ENCODE measurements around the gene CCDC39. TPM values are rescaled to one million over a fixed set of nuclear protein-coding genes. Genes with fewer than 3 reads are reported as not detected.
"Not testable (repeated sequence)": the region's sequence is repeated elsewhere in the genome, so short reads cannot be mapped to it uniquely, and the experiment has no call there.

Gene CCDC39
- total RNA-seq, 1 experiment from 2014 or later, result 0.04 TPM

DNA sequence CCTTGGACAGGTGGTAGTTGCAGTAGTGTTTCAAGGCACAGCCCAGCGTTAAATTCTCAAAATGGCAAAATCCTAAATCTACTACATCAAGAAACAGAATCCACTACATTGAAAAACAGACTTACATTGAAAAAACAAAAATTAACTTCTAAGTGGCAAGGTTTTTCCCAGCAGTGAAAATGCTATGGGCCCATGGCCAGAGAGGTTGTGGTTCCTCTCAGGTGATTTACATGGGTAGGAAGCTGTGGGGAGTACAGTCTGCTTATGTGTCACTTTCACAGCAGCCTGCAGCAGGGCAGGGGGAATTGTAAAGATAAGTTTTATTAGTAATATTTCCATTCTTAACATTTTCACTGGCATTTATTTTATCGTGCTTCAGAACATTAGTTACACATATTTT is 52.4 kb downstream of the CCDC39 start:
- intact Hi-C loops (cut with micrococcal nuclease), result no loop called here
- H3K4me3 ChIP-seq (ENCODE audit: low read length), result no peak overlapping the region
- H3F3A ChIP-seq (ENCODE audit: low read length, unreplicated experiment), result no peaks in the 10 kb centered on the region
- no peak for DNase-seq
- no TSS peak for BruUV-seq (replicated peaks)
- TF ChIP-seq EZH2phosphoT487 (IDR thresholded peaks at IDR 0.05; ENCODE audit: borderline replicate concordance, low read length) (no peak), EZH2 (IDR thresholded peaks at IDR 0.05; ENCODE audit: low read length, unreplicated experiment) (no peak)
- TF ChIP-seq, protein P1, sequence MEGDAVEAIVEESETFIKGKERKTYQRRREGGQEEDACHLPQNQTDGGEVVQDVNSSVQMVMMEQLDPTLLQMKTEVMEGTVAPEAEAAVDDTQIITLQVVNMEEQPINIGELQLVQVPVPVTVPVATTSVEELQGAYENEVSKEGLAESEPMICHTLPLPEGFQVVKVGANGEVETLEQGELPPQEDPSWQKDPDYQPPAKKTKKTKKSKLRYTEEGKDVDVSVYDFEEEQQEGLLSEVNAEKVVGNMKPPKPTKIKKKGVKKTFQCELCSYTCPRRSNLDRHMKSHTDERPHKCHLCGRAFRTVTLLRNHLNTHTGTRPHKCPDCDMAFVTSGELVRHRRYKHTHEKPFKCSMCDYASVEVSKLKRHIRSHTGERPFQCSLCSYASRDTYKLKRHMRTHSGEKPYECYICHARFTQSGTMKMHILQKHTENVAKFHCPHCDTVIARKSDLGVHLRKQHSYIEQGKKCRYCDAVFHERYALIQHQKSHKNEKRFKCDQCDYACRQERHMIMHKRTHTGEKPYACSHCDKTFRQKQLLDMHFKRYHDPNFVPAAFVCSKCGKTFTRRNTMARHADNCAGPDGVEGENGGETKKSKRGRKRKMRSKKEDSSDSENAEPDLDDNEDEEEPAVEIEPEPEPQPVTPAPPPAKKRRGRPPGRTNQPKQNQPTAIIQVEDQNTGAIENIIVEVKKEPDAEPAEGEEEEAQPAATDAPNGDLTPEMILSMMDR (conservative IDR thresholded peaks at IDR 0.05; ENCODE audit: low read depth, low read length), result no peak
- no peaks in the 10 kb centered on the region for H3K9me3 ChIP-seq (ENCODE audit: low read length)
- H3K4me2 ChIP-seq (ENCODE audit: low read length), result no peak overlapping the region
- ATAC-seq, result no peak
- ChIA-PET POLR2A (ENCODE audit: unreplicated experiment) (no interaction called here), CTCF (no interaction called here)
- no peaks in the 10 kb centered on the region for H3K79me2 ChIP-seq (ENCODE audit: low read length)
- H4K20me1 ChIP-seq (ENCODE audit: low read length), result 0 out of 2 replicates have a peak, but pooled peaks cover 5% of the 10 kb centered on the region
- no peaks in the 10 kb centered on the region for H3K4me1 ChIP-seq (ENCODE audit: insufficient read depth, low read length)
- no peak overlapping the region for H3K27ac ChIP-seq (ENCODE audit: low read length)
- H2AFZ ChIP-seq (ENCODE audit: low read length), result no peak overlapping the region
- peaks cover 5% of the 10 kb centered on the region for H3K36me3 ChIP-seq (ENCODE audit: low read depth, low read length)
- H3K9ac ChIP-seq (ENCODE audit: low read length), result no peak overlapping the region
- H3K9me2 ChIP-seq (replicated peaks; ENCODE audit: low read length), result no peaks in the 10 kb centered on the region
- no peaks in the 10 kb centered on the region for H3K27me3 ChIP-seq (ENCODE audit: low read length)

DNA sequence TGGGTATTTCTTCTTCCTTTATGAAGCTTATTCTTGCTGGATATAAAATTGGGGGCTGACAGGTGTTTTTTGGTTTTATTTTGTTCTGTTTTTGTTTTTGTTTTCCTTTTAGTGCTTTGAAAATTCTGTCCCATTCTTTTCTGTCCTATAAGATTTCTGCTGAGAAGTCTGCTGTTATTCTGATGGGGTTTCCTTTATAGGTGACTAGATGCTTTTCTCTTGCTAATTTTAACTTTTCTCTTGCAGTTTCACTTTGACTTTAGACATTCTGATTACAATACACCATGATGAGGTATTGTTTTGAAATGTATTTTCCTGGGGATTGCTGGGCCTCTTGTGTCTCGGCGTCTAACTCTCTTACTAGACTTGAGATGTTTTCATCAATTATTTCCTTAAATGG is 54.6 kb downstream of the CCDC39 start:
- ATAC-seq (no peak), DNase-seq (no peak)
- no peak overlapping the region for H2AFZ ChIP-seq (ENCODE audit: low read length)
- H3K4me2 ChIP-seq (ENCODE audit: low read length), result no peak overlapping the region
- H3K4me1 ChIP-seq (ENCODE audit: insufficient read depth, low read length), result no peaks in the 10 kb centered on the region
- H3K9ac ChIP-seq (ENCODE audit: low read length), result no peak overlapping the region
- BruUV-seq (replicated peaks), result no TSS peak
- TF ChIP-seq EZH2phosphoT487 (IDR thresholded peaks at IDR 0.05; ENCODE audit: borderline replicate concordance, low read length) (no peak), EZH2 (IDR thresholded peaks at IDR 0.05; ENCODE audit: low read length, unreplicated experiment) (no peak)
- TF ChIP-seq, protein P1 (conservative IDR thresholded peaks at IDR 0.05; ENCODE audit: low read depth, low read length), result no peak
- no peaks in the 10 kb centered on the region for H3K27me3 ChIP-seq (ENCODE audit: low read length)
- no peaks in the 10 kb centered on the region for H3K9me3 ChIP-seq (ENCODE audit: low read length)
- ChIA-PET POLR2A (ENCODE audit: unreplicated experiment) (no interaction called here), CTCF (no interaction called here)
- intact Hi-C loops (cut with micrococcal nuclease), result no loop called here
- no peak overlapping the region for H3K4me3 ChIP-seq (ENCODE audit: low read length)
- no peaks in the 10 kb centered on the region for H3K79me2 ChIP-seq (ENCODE audit: low read length)
- no peaks in the 10 kb centered on the region for H3K9me2 ChIP-seq (replicated peaks; ENCODE audit: low read length)
- H3K36me3 ChIP-seq (ENCODE audit: low read depth, low read length), result peaks cover 5% of the 10 kb centered on the region
- no peak overlapping the region for H3K27ac ChIP-seq (ENCODE audit: low read length)
- no peaks in the 10 kb centered on the region for H4K20me1 ChIP-seq (ENCODE audit: low read length)
- H3F3A ChIP-seq (ENCODE audit: low read length, unreplicated experiment), result no peaks in the 10 kb centered on the region

DNA sequence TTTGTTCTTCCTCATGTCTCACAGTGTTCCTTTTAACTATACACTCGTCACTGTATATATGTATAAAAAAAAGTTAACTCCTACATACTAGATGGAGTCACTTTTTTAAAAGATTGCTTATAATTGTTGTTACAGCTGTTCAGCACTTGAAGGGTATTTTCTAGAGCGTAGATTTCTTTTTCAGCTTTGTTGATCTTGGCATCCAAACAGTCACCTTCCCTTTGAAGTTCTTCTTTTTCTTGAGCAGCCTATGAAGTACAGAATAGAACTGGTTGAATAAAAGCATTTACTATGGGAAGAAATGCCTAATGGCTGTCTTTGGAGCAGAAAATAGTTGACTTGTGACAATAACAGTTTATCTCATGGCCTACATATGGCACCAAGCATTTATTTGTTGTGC is 59.6 kb downstream of the CCDC39 start:
- H3K4me3 ChIP-seq (ENCODE audit: low read length), result no peak overlapping the region
- ATAC-seq, result no peak
- CTCF ChIA-PET, result no interaction called here
- H4K20me1 ChIP-seq (ENCODE audit: low read length), result 0 out of 2 replicates have a peak, but pooled peaks cover 2% of the 10 kb centered on the region
- H3F3A ChIP-seq (ENCODE audit: low read length, unreplicated experiment), result no peaks in the 10 kb centered on the region
- H3K4me2 ChIP-seq (ENCODE audit: low read length), result no peak overlapping the region
- no peak overlapping the region for H3K27ac ChIP-seq (ENCODE audit: low read length)
- BruUV-seq (replicated peaks), result no TSS peak
- H3K27me3 ChIP-seq (ENCODE audit: low read length), result no peaks in the 10 kb centered on the region
- TF ChIP-seq EZH2 (IDR thresholded peaks at IDR 0.05; ENCODE audit: low read length, unreplicated experiment) (no peak), EZH2phosphoT487 (IDR thresholded peaks at IDR 0.05; ENCODE audit: borderline replicate concordance, low read length) (no peak)
- TF ChIP-seq, protein P1 (conservative IDR thresholded peaks at IDR 0.05; ENCODE audit: low read depth, low read length), result no peak
- peaks cover 6% of the 10 kb centered on the region; the same call in 1 of the 2 replicates for H3K36me3 ChIP-seq (ENCODE audit: low read depth, low read length)
- POLR2A ChIA-PET (ENCODE audit: unreplicated experiment), result no interaction called here
- no peaks in the 10 kb centered on the region for H3K79me2 ChIP-seq (ENCODE audit: low read length)
- DNase-seq, result no peak
- no peak overlapping the region for H3K9ac ChIP-seq (ENCODE audit: low read length)
- H3K4me1 ChIP-seq (ENCODE audit: insufficient read depth, low read length), result no peaks in the 10 kb centered on the region
- no peak overlapping the region for H2AFZ ChIP-seq (ENCODE audit: low read length)
- intact Hi-C loops (cut with micrococcal nuclease), result no loop called here
- no peaks in the 10 kb centered on the region for H3K9me2 ChIP-seq (replicated peaks; ENCODE audit: low read length)
- no peaks in the 10 kb centered on the region for H3K9me3 ChIP-seq (ENCODE audit: low read length)

DNA sequence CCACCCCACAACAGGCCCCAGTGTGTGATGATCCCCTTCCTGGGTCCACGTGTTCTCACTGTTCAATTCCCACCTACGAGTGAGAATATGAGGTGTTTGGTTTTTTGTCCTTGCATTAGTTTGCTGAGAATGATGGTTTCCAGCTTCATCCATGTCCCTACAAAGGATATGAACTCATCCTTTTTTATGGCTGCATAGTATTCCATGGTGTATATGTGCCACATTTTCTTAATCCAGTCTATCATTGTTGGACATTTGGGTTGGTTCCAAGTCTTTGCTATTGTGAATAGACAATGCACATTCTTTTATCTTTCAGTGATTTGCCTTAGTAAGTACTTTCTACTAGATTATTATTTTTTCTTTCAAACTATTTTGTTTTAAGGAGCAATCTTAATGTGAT is 60.7 kb downstream of the CCDC39 start:
- H3K9ac ChIP-seq (ENCODE audit: low read length); CTCF ChIA-PET; H3F3A ChIP-seq (ENCODE audit: low read length, unreplicated experiment); H3K79me2 ChIP-seq (ENCODE audit: low read length); BruUV-seq (replicated peaks); H3K9me2 ChIP-seq (replicated peaks; ENCODE audit: low read length); POLR2A ChIA-PET (ENCODE audit: unreplicated experiment); H3K4me1 ChIP-seq (ENCODE audit: insufficient read depth, low read length); intact Hi-C loops (cut with micrococcal nuclease); H2AFZ ChIP-seq (ENCODE audit: low read length); H3K27ac ChIP-seq (ENCODE audit: low read length); ATAC-seq; H3K4me3 ChIP-seq (ENCODE audit: low read length); DNase-seq; H4K20me1 ChIP-seq (ENCODE audit: low read length); H3K27me3 ChIP-seq (ENCODE audit: low read length); H3K9me3 ChIP-seq (ENCODE audit: low read length); H3K4me2 ChIP-seq (ENCODE audit: low read length): not testable (repeated sequence)
- H3K36me3 ChIP-seq (ENCODE audit: low read depth, low read length), result peaks cover 17% of the 10 kb centered on the region
